D721Med (cell line): Measurements from ENCODE around the gene MIER2.

Experiments used
- DNase-seq: peaks from one replicate; pipeline ENCODE4 v3.0.0; 2011; ENCODE audit warnings: low spot score; ENCODE audit not compliant: insufficient read length
- FAIRE-seq: peaks from 2 replicates; lab custom pipeline; 2011; peaks lifted over from hg19 to GRCh38; lab: Jason Lieb, UNC
- TF ChIP-seq, protein P1 (sequence below): IDR thresholded peaks from 2 replicates; pipeline ENCODE4 v1.5.1; 2012; ENCODE audit warnings: mild to moderate bottlenecking, control low read depth; ENCODE audit not compliant: insufficient read depth; ENCODE audit errors: missing control alignments

Gene MIER2

GRCh38 chr19:370641-371330 lies 26.2 kb upstream of the MIER2 start:
- no peak for FAIRE-seq
- TF ChIP-seq, protein P1, sequence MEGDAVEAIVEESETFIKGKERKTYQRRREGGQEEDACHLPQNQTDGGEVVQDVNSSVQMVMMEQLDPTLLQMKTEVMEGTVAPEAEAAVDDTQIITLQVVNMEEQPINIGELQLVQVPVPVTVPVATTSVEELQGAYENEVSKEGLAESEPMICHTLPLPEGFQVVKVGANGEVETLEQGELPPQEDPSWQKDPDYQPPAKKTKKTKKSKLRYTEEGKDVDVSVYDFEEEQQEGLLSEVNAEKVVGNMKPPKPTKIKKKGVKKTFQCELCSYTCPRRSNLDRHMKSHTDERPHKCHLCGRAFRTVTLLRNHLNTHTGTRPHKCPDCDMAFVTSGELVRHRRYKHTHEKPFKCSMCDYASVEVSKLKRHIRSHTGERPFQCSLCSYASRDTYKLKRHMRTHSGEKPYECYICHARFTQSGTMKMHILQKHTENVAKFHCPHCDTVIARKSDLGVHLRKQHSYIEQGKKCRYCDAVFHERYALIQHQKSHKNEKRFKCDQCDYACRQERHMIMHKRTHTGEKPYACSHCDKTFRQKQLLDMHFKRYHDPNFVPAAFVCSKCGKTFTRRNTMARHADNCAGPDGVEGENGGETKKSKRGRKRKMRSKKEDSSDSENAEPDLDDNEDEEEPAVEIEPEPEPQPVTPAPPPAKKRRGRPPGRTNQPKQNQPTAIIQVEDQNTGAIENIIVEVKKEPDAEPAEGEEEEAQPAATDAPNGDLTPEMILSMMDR, result no peak

DNA sequence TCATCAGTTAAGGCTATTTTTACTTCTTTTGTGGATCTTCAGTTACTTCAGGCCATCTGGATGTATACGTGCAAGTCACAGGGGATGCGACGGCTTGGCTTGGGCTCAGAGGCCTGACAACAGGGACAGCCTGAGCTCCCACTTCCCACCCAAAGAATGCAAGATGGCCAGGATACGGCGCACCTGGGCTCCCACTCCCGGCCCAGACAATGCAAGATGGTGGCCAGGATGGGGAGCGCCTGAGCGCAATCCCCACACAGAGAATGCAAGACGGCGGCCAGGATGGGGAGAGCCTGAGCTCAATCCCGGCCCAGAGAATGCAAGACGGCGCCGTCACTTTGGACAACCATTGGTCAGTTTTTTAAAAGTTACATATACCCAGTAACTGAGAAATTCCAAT lies 25.3 kb upstream of the MIER2 start:
- TF ChIP-seq, protein P1, result no peak
- FAIRE-seq, result no peak
- DNase-seq, result no peak

More at GRCh38 chr19:370641-371330, 26.2 kb upstream of the MIER2 start:
- DNase-seq, result no peak

- DNase-seq (no peak), FAIRE-seq (no peak)
- TF ChIP-seq, protein P1, result no peak
These were observed 24.7 kb upstream of the MIER2 start for GRCh38 chr19:369256-369655.

DNA sequence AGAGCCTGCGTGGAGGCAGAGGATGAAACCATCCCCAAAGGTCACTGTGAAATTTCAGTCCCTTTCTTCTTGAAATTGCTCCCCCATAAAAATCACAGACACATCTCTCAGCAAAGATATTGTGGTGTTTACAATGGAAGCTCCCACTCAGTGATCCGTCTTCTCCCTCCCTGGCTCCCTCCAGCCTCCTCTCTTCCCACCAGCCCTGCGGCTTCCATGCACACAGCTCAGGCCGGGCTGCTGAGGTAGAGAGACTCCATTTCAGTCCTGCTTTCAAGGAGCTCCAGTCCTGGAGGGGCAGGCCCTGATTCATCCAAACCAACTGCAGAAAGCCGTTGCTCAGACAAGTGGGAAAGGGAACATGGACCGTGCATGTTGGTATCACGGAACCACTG lies 24.0 kb upstream of the MIER2 start:
- DNase-seq, result no peak
- FAIRE-seq, result no peak
- TF ChIP-seq, protein P1, result no peak

DNA sequence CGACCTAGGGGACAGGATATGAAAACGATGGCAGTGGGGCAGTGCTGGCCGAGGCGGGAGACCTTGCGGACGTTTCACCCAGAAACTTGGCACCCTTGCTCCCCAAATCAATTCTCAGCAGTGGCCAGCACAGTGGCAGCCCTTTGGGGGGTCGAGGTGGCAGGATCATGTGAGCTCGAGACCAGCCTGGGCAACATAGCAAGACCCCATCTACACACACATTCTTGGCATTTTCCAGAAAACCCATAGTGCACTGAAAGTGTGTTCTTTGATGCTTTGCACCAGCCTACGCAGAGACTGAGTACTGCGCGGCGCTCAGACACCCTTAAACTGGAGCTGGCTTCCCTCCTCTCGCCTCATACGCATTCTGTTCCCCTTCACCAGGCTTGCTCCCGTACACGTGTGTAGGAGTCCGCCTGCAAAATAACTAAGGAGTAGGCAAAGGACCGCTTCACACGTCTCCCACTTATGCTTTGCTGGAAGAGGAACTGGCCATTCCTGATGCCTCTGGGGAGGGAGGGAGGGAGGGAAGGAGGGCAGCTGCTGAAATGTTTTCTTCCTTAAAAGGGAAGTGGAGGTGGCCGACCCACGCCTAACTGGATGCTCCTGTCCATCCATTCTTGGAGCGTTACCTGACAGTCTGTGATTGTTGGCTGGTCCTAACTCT lies 23.5 kb upstream of the MIER2 start:
- FAIRE-seq, result no peak
- TF ChIP-seq, protein P1, result no peak
- DNase-seq, result no peak

- TF ChIP-seq, protein P1, result no peak
- no peak for DNase-seq
- no peak for FAIRE-seq
These were observed 23.0 kb upstream of the MIER2 start for GRCh38 chr19:367561-367960.

DNA sequence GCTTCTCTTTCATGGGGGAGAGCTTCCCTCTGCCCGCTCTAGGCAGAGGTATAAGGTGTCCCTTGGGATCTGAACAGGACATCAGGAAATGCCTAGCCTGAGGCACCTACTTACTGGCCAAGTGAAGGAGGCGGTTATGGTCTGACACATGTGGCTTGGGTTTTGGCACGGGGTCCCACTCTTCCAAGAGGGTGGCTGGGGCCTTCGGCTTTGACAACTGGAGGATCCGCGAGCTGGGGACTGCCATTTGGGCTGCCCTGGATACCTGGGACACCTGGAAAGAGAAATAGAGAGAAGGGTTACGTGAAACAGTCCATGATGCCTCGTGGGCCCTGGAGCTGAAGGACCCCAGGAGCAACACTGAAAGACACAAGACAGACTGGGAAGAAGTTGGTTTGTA lies 22.4 kb upstream of the MIER2 start:
- no peak for DNase-seq
- TF ChIP-seq, protein P1, result no peak
- no peak for FAIRE-seq
